Measurements from ENCODE around the gene ABCG4.
"Not testable (repeated sequence)": the region's sequence is repeated elsewhere in the genome, so short reads cannot be mapped to it uniquely, and the experiment has no call there.

Gene ABCG4

GRCh38 chr11:119157063-119157462 lies 8.2 kb downstream of the ABCG4 start:
- H3K4me1 ChIP-seq (ENCODE audit: insufficient read depth, low read length) = no peaks in the 10 kb centered on the region
- no peaks in the 10 kb centered on the region for H3K27me3 ChIP-seq (ENCODE audit: control insufficient read depth in 1 of 2, insufficient read depth in 2 of 2, low read length in 2 of 2)
- H3K9me3 ChIP-seq (ENCODE audit: low read length) = no peaks in the 10 kb centered on the region
- no peak overlapping the region for H3K9ac ChIP-seq (ENCODE audit: low read length)
- H3K4me3 ChIP-seq (ENCODE audit: low read depth in 1 of 2, low read length in 2 of 2) = no peak overlapping the region
- no peaks in the 10 kb centered on the region for H3K36me3 ChIP-seq (ENCODE audit: insufficient read depth, low read length)
- H3K27ac ChIP-seq (ENCODE audit: low read depth, low read length) = no peak overlapping the region

GRCh38 chr11:119158467-119158866 lies 9.6 kb downstream of the ABCG4 start:
- Histone ChIP-seq H3K36me3 (ENCODE audit: insufficient read depth, low read length) (no peaks in the 10 kb centered on the region), H3K27me3 (ENCODE audit: control insufficient read depth in 1 of 2, insufficient read depth in 2 of 2, low read length in 2 of 2) (no peaks in the 10 kb centered on the region), H3K27ac (ENCODE audit: low read depth, low read length) (no peak overlapping the region)

GRCh38 chr11:119160151-119160550 lies 11.3 kb downstream of the ABCG4 start:
- Histone ChIP-seq H3K4me1 (ENCODE audit: insufficient read depth, low read length) (no peaks in the 10 kb centered on the region), H3K27ac (ENCODE audit: low read depth, low read length) (no peak overlapping the region), H3K4me3 (ENCODE audit: low read depth in 1 of 2, low read length in 2 of 2) (no peak overlapping the region), H3K36me3 (ENCODE audit: insufficient read depth, low read length) (no peaks in the 10 kb centered on the region), H3K27me3 (ENCODE audit: control insufficient read depth in 1 of 2, insufficient read depth in 2 of 2, low read length in 2 of 2) (no peaks in the 10 kb centered on the region), H3K9ac (ENCODE audit: low read length) (no peak overlapping the region), H3K9me3 (ENCODE audit: low read length) (no peaks in the 10 kb centered on the region)

More at GRCh38 chr11:119158467-119158866, 9.6 kb downstream of the ABCG4 start:
- no peaks in the 10 kb centered on the region for H3K9me3 ChIP-seq (ENCODE audit: low read length)
- no peak overlapping the region for H3K9ac ChIP-seq (ENCODE audit: low read length)
- H3K4me1 ChIP-seq (ENCODE audit: insufficient read depth, low read length) = no peaks in the 10 kb centered on the region
- no peak overlapping the region for H3K4me3 ChIP-seq (ENCODE audit: low read depth in 1 of 2, low read length in 2 of 2)

- no peaks in the 10 kb centered on the region for H3K4me1 ChIP-seq (ENCODE audit: insufficient read depth, low read length)
- H3K27ac ChIP-seq (ENCODE audit: low read depth, low read length) = no peak overlapping the region
- no peak overlapping the region for H3K9ac ChIP-seq (ENCODE audit: low read length)
- no peaks in the 10 kb centered on the region for H3K27me3 ChIP-seq (ENCODE audit: control insufficient read depth in 1 of 2, insufficient read depth in 2 of 2, low read length in 2 of 2)
- H3K36me3 ChIP-seq (ENCODE audit: insufficient read depth, low read length) = no peaks in the 10 kb centered on the region
- no peak overlapping the region for H3K4me3 ChIP-seq (ENCODE audit: low read depth in 1 of 2, low read length in 2 of 2)
- no peaks in the 10 kb centered on the region for H3K9me3 ChIP-seq (ENCODE audit: low read length)
These were observed 13.0 kb downstream of the ABCG4 start for GRCh38 chr11:119161871-119162270.

- no peak overlapping the region for H3K9ac ChIP-seq (ENCODE audit: low read length)
- no peaks in the 10 kb centered on the region for H3K27me3 ChIP-seq (ENCODE audit: control insufficient read depth in 1 of 2, insufficient read depth in 2 of 2, low read length in 2 of 2)
- no peak overlapping the region for H3K27ac ChIP-seq (ENCODE audit: low read depth, low read length)
- H3K36me3 ChIP-seq (ENCODE audit: insufficient read depth, low read length) = no peaks in the 10 kb centered on the region
- no peaks in the 10 kb centered on the region for H3K4me1 ChIP-seq (ENCODE audit: insufficient read depth, low read length)
- no peak overlapping the region for H3K4me3 ChIP-seq (ENCODE audit: low read depth in 1 of 2, low read length in 2 of 2)
- H3K9me3 ChIP-seq (ENCODE audit: low read length) = no peaks in the 10 kb centered on the region
These were observed 17.7 kb downstream of the ABCG4 start for GRCh38 chr11:119166368-119167076.

GRCh38 chr11:119167077-119167458 lies 18.2 kb downstream of the ABCG4 start:
- not testable (repeated sequence) for H3K36me3 ChIP-seq (ENCODE audit: insufficient read depth, low read length); H3K9ac ChIP-seq (ENCODE audit: low read length); H3K4me3 ChIP-seq (ENCODE audit: low read depth in 1 of 2, low read length in 2 of 2); H3K27me3 ChIP-seq (ENCODE audit: control insufficient read depth in 1 of 2, insufficient read depth in 2 of 2, low read length in 2 of 2); H3K9me3 ChIP-seq (ENCODE audit: low read length); H3K4me1 ChIP-seq (ENCODE audit: insufficient read depth, low read length); H3K27ac ChIP-seq (ENCODE audit: low read depth, low read length)

GRCh38 chr11:119167933-119168332 lies 19.1 kb downstream of the ABCG4 start:
- Histone ChIP-seq H3K27ac (ENCODE audit: low read depth, low read length) (no peak overlapping the region), H3K27me3 (ENCODE audit: control insufficient read depth in 1 of 2, insufficient read depth in 2 of 2, low read length in 2 of 2) (no peaks in the 10 kb centered on the region), H3K36me3 (ENCODE audit: insufficient read depth, low read length) (no peaks in the 10 kb centered on the region), H3K9ac (ENCODE audit: low read length) (no peak overlapping the region), H3K4me1 (ENCODE audit: insufficient read depth, low read length) (no peaks in the 10 kb centered on the region), H3K9me3 (ENCODE audit: low read length) (no peaks in the 10 kb centered on the region), H3K4me3 (ENCODE audit: low read depth in 1 of 2, low read length in 2 of 2) (no peak overlapping the region)

GRCh38 chr11:119168471-119169281 lies 19.8 kb downstream of the ABCG4 start, which contains the start of gene NLRX1:
TSS of gene NLRX1 (plus strand) at chr11:119168725. CDS start at chr11:119171404, 2,679 bp downstream.
- Histone ChIP-seq H3K4me3 (ENCODE audit: low read depth in 1 of 2, low read length in 2 of 2) (peak within 1 kb of the TSS; percentile 70 to 88), H3K4me1 (ENCODE audit: insufficient read depth, low read length) (no peaks in the 10 kb centered on the region), H3K9ac (ENCODE audit: low read length) (peak within 1 kb of the TSS; percentile 86), H3K36me3 (ENCODE audit: insufficient read depth, low read length) (no peaks in the 10 kb centered on the region), H3K9me3 (ENCODE audit: low read length) (no peaks in the 10 kb centered on the region), H3K27ac (ENCODE audit: low read depth, low read length) (peak within 1 kb of the TSS; percentile 77), H3K27me3 (ENCODE audit: control insufficient read depth in 1 of 2, insufficient read depth in 2 of 2, low read length in 2 of 2) (no peaks in the 10 kb centered on the region)

GRCh38 chr11:119169282-119169719 lies 20.4 kb downstream of the ABCG4 start:
- H3K9ac ChIP-seq (ENCODE audit: low read length) = peak overlapping the region; percentile 86

GRCh38 chr11:119172513-119172912 lies 23.7 kb downstream of the ABCG4 start:
- no peaks in the 10 kb centered on the region for H3K9me3 ChIP-seq (ENCODE audit: low read length)
- H3K36me3 ChIP-seq (ENCODE audit: insufficient read depth, low read length) = peaks cover 22% of the 10 kb centered on the region
- no peak overlapping the region for H3K9ac ChIP-seq (ENCODE audit: low read length)
- no peak overlapping the region for H3K4me3 ChIP-seq (ENCODE audit: low read depth in 1 of 2, low read length in 2 of 2)
- no peaks in the 10 kb centered on the region for H3K4me1 ChIP-seq (ENCODE audit: insufficient read depth, low read length)
- H3K27ac ChIP-seq (ENCODE audit: low read depth, low read length) = no peak overlapping the region
- H3K27me3 ChIP-seq (ENCODE audit: control insufficient read depth in 1 of 2, insufficient read depth in 2 of 2, low read length in 2 of 2) = no peaks in the 10 kb centered on the region

More at GRCh38 chr11:119169282-119169719, 20.4 kb downstream of the ABCG4 start:
- peak overlapping the region; percentile 77 for H3K27ac ChIP-seq (ENCODE audit: low read depth, low read length)
- peak overlapping the region; percentile 70 to 88 for H3K4me3 ChIP-seq (ENCODE audit: low read depth in 1 of 2, low read length in 2 of 2)
- H3K9me3 ChIP-seq (ENCODE audit: low read length) = no peaks in the 10 kb centered on the region
- H3K4me1 ChIP-seq (ENCODE audit: insufficient read depth, low read length) = no peaks in the 10 kb centered on the region
- H3K36me3 ChIP-seq (ENCODE audit: insufficient read depth, low read length) = peaks cover 5% of the 10 kb centered on the region
- H3K27me3 ChIP-seq (ENCODE audit: control insufficient read depth in 1 of 2, insufficient read depth in 2 of 2, low read length in 2 of 2) = no peaks in the 10 kb centered on the region

- Histone ChIP-seq H3K4me1 (ENCODE audit: insufficient read depth, low read length) (no peaks in the 10 kb centered on the region), H3K27ac (ENCODE audit: low read depth, low read length) (no peak overlapping the region), H3K27me3 (ENCODE audit: control insufficient read depth in 1 of 2, insufficient read depth in 2 of 2, low read length in 2 of 2) (no peaks in the 10 kb centered on the region), H3K9ac (ENCODE audit: low read length) (no peak overlapping the region), H3K4me3 (ENCODE audit: low read depth in 1 of 2, low read length in 2 of 2) (no peak overlapping the region), H3K36me3 (ENCODE audit: insufficient read depth, low read length) (peaks cover 29% of the 10 kb centered on the region), H3K9me3 (ENCODE audit: low read length) (no peaks in the 10 kb centered on the region)
These were observed 24.6 kb downstream of the ABCG4 start for GRCh38 chr11:119173453-119173852.
